IPS-20b (cell line): ENCODE data around the gene MLH3.

Source experiments
- H3K27ac ChIP-seq: one replicate; pipeline ENCODE4 v1.5.1; 2013; ENCODE audit warnings: low read length
- H3K27me3 ChIP-seq: 2 replicates; pipeline ENCODE4 v1.6.1; 2013; ENCODE audit warnings: mild to moderate bottlenecking, low read length, inconsistent platforms; ENCODE audit not compliant: insufficient read depth
- H3K36me3 ChIP-seq: 2 replicates; pipeline ENCODE4 v1.6.1; 2013; ENCODE audit warnings: low read depth, mild to moderate bottlenecking, inconsistent platforms, low read length, moderate library complexity; ENCODE audit not compliant: insufficient read depth
- H3K4me1 ChIP-seq: 2 replicates; pipeline ENCODE4 v1.6.1; 2013; ENCODE audit warnings: mild to moderate bottlenecking, control low read depth, inconsistent platforms, low read length, moderate library complexity; ENCODE audit not compliant: insufficient read depth
- H3K4me3 ChIP-seq: 2 replicates; pipeline ENCODE4 v1.5.1; 2013; ENCODE audit warnings: mild to moderate bottlenecking, low read length, inconsistent platforms
- H3K9ac ChIP-seq: 2 replicates; pipeline ENCODE4 v1.6.1; 2013; ENCODE audit warnings: low read depth, mild to moderate bottlenecking, inconsistent platforms, low read length, moderate library complexity
- H3K9me3 ChIP-seq: 2 replicates; pipeline ENCODE4 v1.6.1; 2013; ENCODE audit warnings: mild to moderate bottlenecking, low read depth, low read length, inconsistent platforms; ENCODE audit not compliant: insufficient read depth

Gene MLH3

GRCh38 chr14:75064205-75064567 is 12.9 kb upstream of the MLH3 start:
- peak overlapping the region; percentile 95 for H3K4me3 ChIP-seq
- peak overlapping the region; percentile 86; the same call in 1 of the 2 replicates for H3K9ac ChIP-seq
- H3K27ac ChIP-seq = no peak overlapping the region
- H3K36me3 ChIP-seq = peaks cover 20% of the 10 kb centered on the region
- H3K9me3 ChIP-seq = peaks cover 7% of the 10 kb centered on the region
- H3K4me1 ChIP-seq = no peaks in the 10 kb centered on the region
- H3K27me3 ChIP-seq = no peaks in the 10 kb centered on the region

- Histone ChIP-seq H3K27ac (no peak within 1 kb of the TSS), H3K27me3 (no peaks in the 10 kb centered on the region), H3K9me3 (peaks cover 7% of the 10 kb centered on the region), H3K36me3 (peaks cover 20% of the 10 kb centered on the region), H3K9ac (peak within 1 kb of the TSS; percentile 86; the same call in 1 of the 2 replicates), H3K4me1 (no peaks in the 10 kb centered on the region), H3K4me3 (peak within 1 kb of the TSS; percentile 95)
Observed at GRCh38 chr14:75063491-75064204, 12.4 kb upstream of the MLH3 start, which contains the start of gene ACYP1. Gene ACYP1 (minus strand): TSS chr14:75064024. CDS start chr14:75063553, 471 bp downstream.

GRCh38 chr14:75063013-75063412 is 11.7 kb upstream of the MLH3 start:
- Histone ChIP-seq H3K27ac (no peak overlapping the region), H3K4me3 (peak overlapping the region; percentile 95), H3K9ac (peak overlapping the region; percentile 86; the same call in 1 of the 2 replicates), H3K9me3 (peaks cover 7% of the 10 kb centered on the region), H3K4me1 (no peaks in the 10 kb centered on the region), H3K36me3 (peaks cover 20% of the 10 kb centered on the region), H3K27me3 (no peaks in the 10 kb centered on the region)

- H3K27me3 ChIP-seq = no peaks in the 10 kb centered on the region
- no peaks in the 10 kb centered on the region for H3K4me1 ChIP-seq
- H3K4me3 ChIP-seq = no peak overlapping the region
- no peak overlapping the region for H3K9ac ChIP-seq
- H3K9me3 ChIP-seq = peaks cover 7% of the 10 kb centered on the region
- peaks cover 20% of the 10 kb centered on the region for H3K36me3 ChIP-seq
- H3K27ac ChIP-seq = no peak overlapping the region
Observed at GRCh38 chr14:75060420-75060819, 9.2 kb upstream of the MLH3 start.

GRCh38 chr14:75059642-75060041 is 8.4 kb upstream of the MLH3 start:
- Histone ChIP-seq H3K27me3 (no peaks in the 10 kb centered on the region), H3K27ac (no peak overlapping the region), H3K4me1 (no peaks in the 10 kb centered on the region), H3K9ac (no peak overlapping the region), H3K4me3 (no peak overlapping the region), H3K36me3 (peaks cover 20% of the 10 kb centered on the region), H3K9me3 (peaks cover 7% of the 10 kb centered on the region)

- H3K27ac ChIP-seq = no peak overlapping the region
- no peak overlapping the region for H3K4me3 ChIP-seq
- H3K9ac ChIP-seq = no peak overlapping the region
Observed at GRCh38 chr14:75054421-75054820, 3.2 kb upstream of the MLH3 start.

GRCh38 chr14:75053396-75054291 is 2.4 kb upstream of the MLH3 start:
- Histone ChIP-seq H3K27ac (no peak overlapping the region), H3K4me1 (no peaks in the 10 kb centered on the region)

More at GRCh38 chr14:75054421-75054820, 3.2 kb upstream of the MLH3 start:
- Histone ChIP-seq H3K27me3 (no peaks in the 10 kb centered on the region), H3K4me1 (no peaks in the 10 kb centered on the region), H3K9me3 (no peaks in the 10 kb centered on the region), H3K36me3 (no peaks in the 10 kb centered on the region; the same call in 1 of the 2 replicates)

GRCh38 chr14:75051556-75051899 is 261 bp upstream of the MLH3 start:
- Histone ChIP-seq H3K27me3 (no peaks in the 10 kb centered on the region), H3K9ac (no peak overlapping the region), H3K27ac (no peak overlapping the region), H3K4me3 (peak overlapping the region; percentile 74), H3K36me3 (no peaks in the 10 kb centered on the region; the same call in 1 of the 2 replicates), H3K9me3 (no peaks in the 10 kb centered on the region), H3K4me1 (no peaks in the 10 kb centered on the region)

More at GRCh38 chr14:75053396-75054291, 2.4 kb upstream of the MLH3 start:
- no peaks in the 10 kb centered on the region for H3K27me3 ChIP-seq
- H3K36me3 ChIP-seq = no peaks in the 10 kb centered on the region; the same call in 1 of the 2 replicates
- no peak overlapping the region for H3K4me3 ChIP-seq
- H3K9ac ChIP-seq = no peak overlapping the region
- H3K9me3 ChIP-seq = no peaks in the 10 kb centered on the region

- H3K9ac ChIP-seq = no peak overlapping the region
- no peaks in the 10 kb centered on the region for H3K4me1 ChIP-seq
- no peaks in the 10 kb centered on the region for H3K9me3 ChIP-seq
- H3K27ac ChIP-seq = no peak overlapping the region
- H3K36me3 ChIP-seq = no peaks in the 10 kb centered on the region; the same call in 1 of the 2 replicates
- H3K27me3 ChIP-seq = no peaks in the 10 kb centered on the region
- H3K4me3 ChIP-seq = no peak overlapping the region
Observed at GRCh38 chr14:75049731-75050201, 1.5 kb downstream of the MLH3 start.

- Histone ChIP-seq H3K4me3 (no peak overlapping the region), H3K36me3 (no peaks in the 10 kb centered on the region; the same call in 1 of the 2 replicates), H3K4me1 (no peaks in the 10 kb centered on the region), H3K9me3 (no peaks in the 10 kb centered on the region), H3K27me3 (no peaks in the 10 kb centered on the region), H3K27ac (no peak overlapping the region), H3K9ac (no peak overlapping the region)
Observed at GRCh38 chr14:75049136-75049535, 2.1 kb downstream of the MLH3 start.

GRCh38 chr14:75048101-75048500 is 3.2 kb downstream of the MLH3 start:
- no peaks in the 10 kb centered on the region for H3K27me3 ChIP-seq
- no peaks in the 10 kb centered on the region for H3K9me3 ChIP-seq
- no peak overlapping the region for H3K27ac ChIP-seq
- no peak overlapping the region for H3K4me3 ChIP-seq
- no peak overlapping the region for H3K9ac ChIP-seq
- H3K36me3 ChIP-seq = no peaks in the 10 kb centered on the region
- no peaks in the 10 kb centered on the region for H3K4me1 ChIP-seq
